Ishikawa (cell line): ENCODE results near the gene NME3.

Experiments used
- YY1 ChIP-seq: IDR thresholded peaks from 2 replicates; pipeline ENCODE4 v1.6.1; 2012; ENCODE audit warnings: low read depth
- TF ChIP-seq, protein P1 (sequence below): IDR thresholded peaks from 2 replicates; pipeline ENCODE4 v1.6.1; 2012

DNA sequence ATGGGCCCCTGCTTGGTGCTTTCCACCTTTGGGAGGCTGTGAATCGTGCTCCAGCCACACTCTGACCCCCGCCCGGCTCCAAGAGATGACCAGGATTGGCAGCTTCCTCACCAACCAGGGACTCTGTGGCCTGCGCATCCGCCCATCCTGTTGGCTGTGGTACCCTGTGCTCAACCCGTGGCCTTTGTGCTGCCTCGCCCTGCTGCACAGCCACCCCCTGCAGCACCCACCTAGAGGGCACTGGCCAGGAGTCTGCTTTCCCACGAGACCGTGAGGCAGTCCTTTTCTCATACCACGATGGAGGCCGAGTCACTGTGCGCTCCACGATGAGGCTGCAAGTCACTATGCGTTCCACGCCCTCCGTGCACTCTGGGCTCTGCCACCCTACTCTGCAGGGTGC, 19.4 kb downstream of the NME3 start:
- no peak for TF ChIP-seq YY1
- TF ChIP-seq, protein P1, sequence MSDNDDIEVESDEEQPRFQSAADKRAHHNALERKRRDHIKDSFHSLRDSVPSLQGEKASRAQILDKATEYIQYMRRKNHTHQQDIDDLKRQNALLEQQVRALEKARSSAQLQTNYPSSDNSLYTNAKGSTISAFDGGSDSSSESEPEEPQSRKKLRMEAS, result no peak
